ENCODE measurements around the gene ALDH1A2.
"Not testable (repeated sequence)": the region's sequence is repeated elsewhere in the genome, so short reads cannot be mapped to it uniquely, and the experiment has no call there.

The ALDH1A2 gene

DNA sequence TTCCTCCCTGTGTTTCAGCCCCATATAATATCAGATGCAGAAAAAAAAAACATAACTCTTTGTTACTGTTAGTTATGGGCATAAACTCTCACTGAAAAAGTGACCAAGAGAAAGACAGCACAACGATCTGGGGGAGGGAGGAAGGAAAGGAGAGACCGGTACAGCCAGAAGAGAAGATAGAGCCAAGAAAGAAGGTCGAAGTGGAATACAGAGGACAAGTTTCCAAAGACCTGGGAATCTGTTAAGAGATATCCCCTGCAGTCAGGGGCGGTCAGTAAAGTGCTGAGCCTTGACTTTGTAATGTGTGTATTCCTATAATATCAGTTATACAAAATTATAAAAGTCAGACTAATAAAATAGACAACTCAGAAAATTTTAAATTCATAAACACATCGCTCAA, 3.3 kb downstream of the ALDH1A2 start:
- peaks cover 68% of the 10 kb centered on the region for H3K27me3 Mint-ChIP-seq (ENCODE audit: low read depth)
- DNase-seq (ENCODE audit: low spot score), result no peak
- H3K9me3 Mint-ChIP-seq, result no peaks in the 10 kb centered on the region
- no peaks in the 10 kb centered on the region for H3K36me3 Mint-ChIP-seq (ENCODE audit: low read depth)
- H3K4me1 Mint-ChIP-seq (ENCODE audit: low read depth), result peaks cover 3% of the 10 kb centered on the region
- no peak overlapping the region for H3K27ac Mint-ChIP-seq
- no peak overlapping the region for H3K4me3 Mint-ChIP-seq

DNA sequence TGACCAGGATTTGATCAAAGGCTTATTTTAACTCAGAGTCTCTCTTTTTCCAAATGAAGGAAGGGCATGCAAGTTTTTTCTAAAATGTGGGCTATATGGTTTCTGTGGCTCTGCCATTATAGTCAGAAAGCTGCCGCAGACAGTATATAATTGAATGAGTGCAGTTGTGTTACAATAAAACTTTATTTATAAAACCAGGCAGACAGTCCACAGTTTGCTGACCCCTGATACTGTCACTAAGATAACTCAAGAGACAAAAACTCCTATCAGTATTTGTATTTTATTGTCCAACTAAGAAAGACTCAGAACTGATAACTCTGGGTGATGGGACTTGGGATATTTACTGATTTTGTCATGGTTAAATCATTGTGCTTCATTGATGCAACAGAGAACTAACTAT, 4.9 kb downstream of the ALDH1A2 start:
- Mint-ChIP-seq H3K4me3 (no peak overlapping the region), H3K9me3 (no peaks in the 10 kb centered on the region), H3K36me3 (ENCODE audit: low read depth) (no peaks in the 10 kb centered on the region), H3K27ac (no peak overlapping the region), H3K4me1 (ENCODE audit: low read depth) (no peaks in the 10 kb centered on the region), H3K27me3 (ENCODE audit: low read depth) (peaks cover 74% of the 10 kb centered on the region)
- DNase-seq (ENCODE audit: low spot score), result no peak

DNA sequence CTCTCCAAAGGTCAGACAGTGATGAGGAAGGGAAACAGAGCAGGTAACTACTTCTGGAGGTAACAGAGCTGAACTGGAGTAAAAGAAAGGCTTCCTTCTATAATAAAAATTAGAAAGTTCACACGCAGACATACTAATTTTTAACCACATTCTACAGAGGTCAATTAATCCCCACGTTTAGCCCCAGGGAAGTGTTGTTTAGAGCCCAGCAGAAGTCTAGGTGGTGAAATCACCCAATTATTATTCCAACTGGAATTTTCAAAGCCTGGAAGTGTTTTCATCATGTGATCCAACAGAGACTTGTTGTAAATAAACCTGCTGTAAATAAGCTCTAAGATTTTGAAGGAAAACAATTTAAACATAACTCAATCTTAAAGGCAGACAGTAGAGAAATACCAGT, 6.8 kb downstream of the ALDH1A2 start:
- DNase-seq (ENCODE audit: low spot score), result no peak
- Mint-ChIP-seq H3K27ac (no peak overlapping the region), H3K9me3 (no peaks in the 10 kb centered on the region), H3K36me3 (ENCODE audit: low read depth) (no peaks in the 10 kb centered on the region), H3K4me1 (ENCODE audit: low read depth) (no peaks in the 10 kb centered on the region), H3K27me3 (ENCODE audit: low read depth) (peaks cover 71% of the 10 kb centered on the region), H3K4me3 (no peak overlapping the region)

DNA sequence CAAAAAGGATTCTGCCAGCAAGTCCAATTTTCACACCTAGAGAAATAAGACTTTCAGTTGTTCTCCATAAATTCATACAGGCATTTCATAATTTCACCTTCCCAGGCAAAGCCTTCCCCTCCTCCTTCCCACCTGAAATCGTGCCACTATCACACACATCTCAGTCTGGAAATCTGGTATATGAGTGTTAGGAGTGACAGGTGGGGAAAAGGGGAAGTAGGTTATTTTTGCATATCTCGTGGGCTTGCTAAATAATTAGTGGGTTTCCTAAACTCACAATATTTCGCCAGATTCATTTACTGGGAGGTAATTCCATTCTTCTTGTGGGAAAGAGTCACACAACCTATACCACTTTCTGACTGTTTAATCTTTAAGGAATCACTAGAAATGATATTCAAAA, 7.4 kb downstream of the ALDH1A2 start:
- Mint-ChIP-seq H3K27me3 (ENCODE audit: low read depth) (peaks cover 69% of the 10 kb centered on the region), H3K36me3 (ENCODE audit: low read depth) (no peaks in the 10 kb centered on the region), H3K4me1 (ENCODE audit: low read depth) (no peaks in the 10 kb centered on the region), H3K27ac (no peak overlapping the region), H3K9me3 (no peaks in the 10 kb centered on the region), H3K4me3 (no peak overlapping the region)
- no peak for DNase-seq (ENCODE audit: low spot score)

DNA sequence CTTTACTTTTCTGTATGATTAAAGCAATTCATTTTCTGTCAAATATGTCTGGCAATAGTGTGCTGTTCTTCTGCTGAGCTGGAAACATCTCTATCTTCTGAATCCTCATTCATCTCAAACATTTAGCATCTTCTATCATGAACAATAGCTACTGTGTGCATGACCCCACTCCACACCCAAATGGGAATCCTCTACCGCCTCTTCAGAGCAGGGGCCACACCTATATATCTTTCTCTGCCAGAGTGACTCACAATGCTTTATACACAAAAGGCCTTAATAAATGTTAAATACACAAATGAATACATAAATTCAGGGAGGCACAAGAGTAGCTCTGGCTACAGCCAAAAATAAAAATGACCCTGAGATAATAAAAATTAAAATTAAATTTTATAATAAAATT, 8.0 kb downstream of the ALDH1A2 start:
- H3K27ac Mint-ChIP-seq, result no peak overlapping the region
- DNase-seq (ENCODE audit: low spot score), result no peak
- no peaks in the 10 kb centered on the region for H3K9me3 Mint-ChIP-seq
- no peaks in the 10 kb centered on the region for H3K36me3 Mint-ChIP-seq (ENCODE audit: low read depth)
- no peaks in the 10 kb centered on the region for H3K4me1 Mint-ChIP-seq (ENCODE audit: low read depth)
- H3K27me3 Mint-ChIP-seq (ENCODE audit: low read depth), result peaks cover 64% of the 10 kb centered on the region
- H3K4me3 Mint-ChIP-seq, result no peak overlapping the region

DNA sequence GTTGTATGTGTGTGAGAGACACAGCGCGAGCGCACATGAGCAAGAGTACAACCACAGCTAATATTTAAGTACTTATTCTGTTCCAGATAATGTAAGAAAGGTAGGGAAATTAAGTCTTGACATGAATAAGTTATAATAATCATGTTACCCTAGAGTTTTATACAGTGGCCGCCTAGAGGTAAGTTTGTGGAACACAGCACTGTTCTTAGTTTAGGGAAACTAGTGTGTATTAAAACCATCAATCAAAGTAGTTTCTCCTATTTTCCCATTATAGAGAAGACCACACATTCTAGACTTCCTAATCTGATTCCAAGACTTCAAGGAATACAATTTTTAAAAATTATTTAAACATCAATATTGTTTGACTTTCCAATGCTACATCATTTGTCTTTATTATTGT, 9.5 kb downstream of the ALDH1A2 start:
- Mint-ChIP-seq H3K4me3 (no peak overlapping the region), H3K27me3 (ENCODE audit: low read depth) (peaks cover 51% of the 10 kb centered on the region), H3K36me3 (ENCODE audit: low read depth) (no peaks in the 10 kb centered on the region), H3K9me3 (no peaks in the 10 kb centered on the region), H3K4me1 (ENCODE audit: low read depth) (no peaks in the 10 kb centered on the region), H3K27ac (no peak overlapping the region)
- no peak for DNase-seq (ENCODE audit: low spot score)

DNA sequence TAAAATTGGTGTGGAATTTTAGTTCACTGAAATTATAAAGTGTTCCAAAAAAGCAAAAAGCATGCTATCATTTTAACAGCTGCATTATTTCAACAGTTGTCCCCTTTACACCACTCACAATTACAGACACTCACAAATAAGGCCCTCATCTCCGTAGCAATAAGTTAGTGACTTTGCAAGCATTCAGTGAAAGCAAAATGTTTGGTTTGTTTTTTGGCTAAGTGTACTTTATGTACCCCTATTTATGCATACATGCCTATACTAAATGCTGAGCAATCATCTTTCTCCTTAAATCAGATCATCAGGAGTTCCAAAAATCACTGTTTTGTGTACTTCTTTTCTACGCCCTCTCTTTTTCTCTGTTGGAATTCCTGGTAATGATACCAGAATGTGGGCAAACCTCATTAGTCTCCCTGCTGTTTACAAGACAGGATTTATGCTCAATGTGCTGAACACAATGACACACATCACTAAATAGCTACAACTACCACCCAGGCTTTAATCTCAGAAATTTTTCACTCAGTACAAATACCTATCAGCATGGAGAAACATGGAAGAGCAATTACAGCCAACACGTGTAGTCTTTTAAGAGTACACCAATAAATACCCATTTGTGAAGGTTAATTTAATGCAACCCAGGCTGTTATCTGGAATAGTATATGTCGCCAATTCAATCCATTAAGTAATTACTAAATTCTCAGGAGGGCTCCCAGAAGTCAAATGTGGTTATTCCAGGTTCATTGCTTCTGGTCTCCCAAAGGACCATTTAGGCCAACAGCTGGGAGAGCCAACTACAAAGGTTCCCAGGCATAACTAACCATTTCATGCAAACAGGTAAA, 12.0 kb downstream of the ALDH1A2 start:
- Mint-ChIP-seq H3K27me3 (ENCODE audit: low read depth) (peaks cover 57% of the 10 kb centered on the region), H3K9me3 (no peaks in the 10 kb centered on the region), H3K27ac (no peak overlapping the region), H3K36me3 (ENCODE audit: low read depth) (no peaks in the 10 kb centered on the region), H3K4me3 (no peak overlapping the region), H3K4me1 (ENCODE audit: low read depth) (no peaks in the 10 kb centered on the region)
- no peak for DNase-seq (ENCODE audit: low spot score)

DNA sequence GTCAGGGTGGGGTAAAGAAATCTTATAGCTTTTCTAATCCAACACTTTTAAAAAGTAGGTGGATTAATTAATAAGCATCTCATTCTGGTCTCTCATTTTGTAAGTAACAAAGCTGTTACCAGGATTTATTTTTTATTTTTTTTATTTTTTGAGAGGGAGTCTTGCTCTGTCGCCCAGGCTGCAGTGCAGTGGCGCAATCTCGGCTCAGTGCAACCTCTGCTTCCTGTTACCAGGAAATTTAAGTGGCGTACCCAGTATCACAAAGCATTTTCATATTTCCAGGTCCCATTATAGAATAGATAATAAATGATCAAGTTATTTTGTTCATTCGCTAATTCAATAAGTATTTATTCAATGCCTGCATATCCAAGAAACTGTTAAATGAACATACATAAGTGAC, 13.2 kb downstream of the ALDH1A2 start:
- Mint-ChIP-seq H3K4me3 (no peak overlapping the region), H3K36me3 (ENCODE audit: low read depth) (no peaks in the 10 kb centered on the region), H3K27ac (no peak overlapping the region), H3K27me3 (ENCODE audit: low read depth) (peaks cover 53% of the 10 kb centered on the region), H3K9me3 (no peaks in the 10 kb centered on the region), H3K4me1 (ENCODE audit: low read depth) (no peaks in the 10 kb centered on the region)
- no peak for DNase-seq (ENCODE audit: low spot score)

DNA sequence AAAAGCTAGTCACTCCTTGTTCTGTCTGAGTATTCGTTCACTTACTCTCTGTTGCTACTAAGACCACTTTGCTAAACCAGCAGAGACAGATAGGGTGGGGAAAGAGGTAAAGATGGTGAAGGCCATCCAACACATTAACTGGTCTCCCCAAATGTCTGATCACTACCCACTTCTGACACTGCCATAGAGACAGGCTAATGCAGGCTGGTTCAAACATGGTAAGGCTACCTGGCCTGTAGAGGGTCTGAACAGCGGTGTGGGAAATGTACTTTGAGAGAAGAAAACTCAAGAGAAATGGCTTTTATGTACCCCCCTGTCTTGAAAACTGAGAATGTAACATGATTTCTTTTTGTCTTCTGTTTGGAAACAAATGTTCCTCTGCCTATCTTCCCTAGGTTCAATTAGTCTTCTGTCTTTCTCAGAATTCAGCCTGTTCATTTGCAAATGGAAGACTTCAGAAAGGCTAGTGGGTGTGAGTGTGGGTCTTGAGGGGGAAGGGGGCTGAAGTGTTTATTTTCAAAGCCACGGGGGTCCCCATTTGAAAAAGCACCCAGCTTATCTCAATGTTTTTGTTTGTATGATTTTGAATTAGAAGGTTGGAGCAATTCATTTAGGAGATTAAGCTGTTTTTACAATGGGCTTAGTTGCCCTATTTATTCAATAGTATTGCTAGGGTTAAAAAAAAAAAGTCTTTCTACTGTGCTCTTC, 15.8 kb downstream of the ALDH1A2 start:
- no peaks in the 10 kb centered on the region for H3K4me1 Mint-ChIP-seq (ENCODE audit: low read depth)
- H3K27me3 Mint-ChIP-seq (ENCODE audit: low read depth), result peaks cover 41% of the 10 kb centered on the region
- H3K36me3 Mint-ChIP-seq (ENCODE audit: low read depth), result no peaks in the 10 kb centered on the region
- DNase-seq (ENCODE audit: low spot score), result no peak
- H3K27ac Mint-ChIP-seq, result no peak overlapping the region
- H3K4me3 Mint-ChIP-seq, result no peak overlapping the region
- H3K9me3 Mint-ChIP-seq, result no peaks in the 10 kb centered on the region

DNA sequence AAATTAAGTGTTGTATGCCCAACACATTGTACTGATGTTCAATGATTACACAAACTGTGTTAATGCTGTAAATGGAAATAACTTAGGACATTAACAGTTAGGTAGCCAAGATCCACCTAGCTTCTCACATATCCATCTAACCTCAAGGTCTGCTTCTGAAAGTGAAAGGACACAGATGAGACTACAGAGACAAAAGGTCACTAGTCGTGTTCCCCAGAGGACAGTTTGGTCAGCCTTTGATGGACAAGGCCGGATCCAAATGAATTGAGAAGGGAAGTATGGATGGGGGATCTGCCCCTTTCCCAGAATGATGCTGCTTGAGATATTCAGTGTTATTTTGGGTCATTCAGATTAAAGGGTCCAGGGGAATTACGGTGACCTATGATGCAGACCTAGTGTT, 17.2 kb downstream of the ALDH1A2 start:
- Mint-ChIP-seq H3K9me3 (no peaks in the 10 kb centered on the region), H3K27ac (no peak overlapping the region), H3K4me1 (ENCODE audit: low read depth) (no peaks in the 10 kb centered on the region), H3K36me3 (ENCODE audit: low read depth) (no peaks in the 10 kb centered on the region), H3K27me3 (ENCODE audit: low read depth) (peaks cover 34% of the 10 kb centered on the region), H3K4me3 (no peak overlapping the region)
- DNase-seq (ENCODE audit: low spot score), result no peak

DNA sequence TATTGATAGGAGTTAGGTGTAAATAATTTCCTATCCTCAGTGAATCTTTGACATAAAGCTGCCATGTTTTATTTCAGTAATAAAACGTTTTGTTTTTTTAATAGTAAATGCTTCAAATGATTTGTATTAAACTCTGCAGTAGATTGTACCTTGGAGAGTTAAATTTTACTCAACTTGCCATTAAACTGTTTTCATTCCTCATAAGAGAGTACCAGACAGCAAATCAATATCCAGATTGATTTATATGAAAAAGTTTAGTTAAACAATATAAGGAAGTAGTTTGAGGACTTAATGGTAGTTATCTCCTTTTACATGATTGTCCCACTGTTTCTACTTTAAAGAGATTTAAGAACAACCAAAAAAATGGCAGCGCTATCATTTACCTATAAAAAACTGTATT, 18.4 kb downstream of the ALDH1A2 start:
- Mint-ChIP-seq H3K27me3 (ENCODE audit: low read depth) (peaks cover 37% of the 10 kb centered on the region), H3K4me3 (no peak overlapping the region), H3K36me3 (ENCODE audit: low read depth) (no peaks in the 10 kb centered on the region), H3K4me1 (ENCODE audit: low read depth) (no peaks in the 10 kb centered on the region), H3K9me3 (no peaks in the 10 kb centered on the region), H3K27ac (no peak overlapping the region)
- no peak for DNase-seq (ENCODE audit: low spot score)

DNA sequence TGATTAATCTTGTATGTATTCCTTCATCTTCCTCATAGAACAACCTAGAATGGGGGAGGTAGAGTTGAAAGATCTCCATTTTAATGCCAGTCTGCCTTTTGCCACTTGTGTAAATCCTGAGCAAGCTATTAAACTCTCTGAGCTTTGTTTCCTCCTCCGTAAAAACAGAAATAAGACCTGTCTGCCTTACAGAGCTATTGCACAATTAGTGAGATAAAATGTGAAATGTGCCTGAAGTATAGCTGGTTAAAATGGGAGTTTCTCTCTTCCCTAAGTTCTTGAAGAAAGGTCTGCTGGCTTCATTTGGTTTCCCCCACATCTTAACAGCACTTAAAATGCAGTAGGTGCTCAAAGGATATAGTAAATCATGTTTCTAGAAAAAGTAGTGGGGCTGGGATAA, 19.0 kb downstream of the ALDH1A2 start:
- Mint-ChIP-seq H3K4me3 (no peak overlapping the region), H3K9me3 (no peaks in the 10 kb centered on the region)

DNA sequence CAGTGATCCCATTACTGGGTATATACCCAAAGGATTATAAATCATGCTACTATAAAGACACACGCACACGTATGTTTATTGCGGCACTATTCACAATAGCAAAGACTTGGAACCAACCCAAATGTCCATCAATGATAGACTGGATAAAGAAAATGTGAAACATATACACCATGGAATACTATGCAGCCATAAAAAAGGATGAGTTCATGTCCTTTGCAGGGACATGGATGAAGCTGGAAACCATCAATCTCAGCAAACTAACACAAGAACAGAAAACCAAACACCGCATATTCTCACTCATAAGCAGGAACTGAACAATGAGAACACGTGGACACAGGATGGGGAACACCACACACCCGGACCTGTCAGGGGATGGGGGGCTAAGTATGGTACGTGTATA, 20.1 kb downstream of the ALDH1A2 start:
- not testable (repeated sequence) for H3K4me3 Mint-ChIP-seq; DNase-seq (ENCODE audit: low spot score); H3K27ac Mint-ChIP-seq; H3K36me3 Mint-ChIP-seq (ENCODE audit: low read depth); H3K4me1 Mint-ChIP-seq (ENCODE audit: low read depth); H3K9me3 Mint-ChIP-seq
- H3K27me3 Mint-ChIP-seq (ENCODE audit: low read depth), result peaks cover 34% of the 10 kb centered on the region

More for the DNA sequence above, 19.0 kb downstream of the ALDH1A2 start:
- H3K27ac Mint-ChIP-seq, result no peak overlapping the region
- no peaks in the 10 kb centered on the region for H3K4me1 Mint-ChIP-seq (ENCODE audit: low read depth)
- peaks cover 37% of the 10 kb centered on the region for H3K27me3 Mint-ChIP-seq (ENCODE audit: low read depth)
- DNase-seq (ENCODE audit: low spot score), result no peak
- no peaks in the 10 kb centered on the region for H3K36me3 Mint-ChIP-seq (ENCODE audit: low read depth)

DNA sequence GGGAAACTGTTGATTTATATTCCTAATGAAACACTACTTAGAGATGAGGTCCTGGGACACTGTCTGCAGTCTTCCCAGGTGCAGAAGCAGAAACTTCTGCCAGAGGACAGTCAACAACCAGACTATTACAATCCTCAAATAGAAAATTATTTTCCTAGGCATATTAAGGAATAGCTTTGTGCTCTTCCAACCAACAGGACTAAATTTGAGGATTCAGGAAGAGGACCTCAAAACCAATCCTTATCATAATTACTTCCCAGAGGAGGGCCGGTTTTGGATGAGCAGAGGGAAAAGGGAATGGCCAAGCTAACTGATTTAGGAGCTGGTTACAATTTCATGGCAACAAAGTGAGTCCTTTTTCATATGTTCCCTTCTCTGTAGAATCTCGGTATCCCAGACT, 21.0 kb downstream of the ALDH1A2 start:
- no peaks in the 10 kb centered on the region for H3K9me3 Mint-ChIP-seq
- no peak for DNase-seq (ENCODE audit: low spot score)
- H3K4me1 Mint-ChIP-seq (ENCODE audit: low read depth), result no peaks in the 10 kb centered on the region
- H3K27ac Mint-ChIP-seq, result no peak overlapping the region
- peaks cover 29% of the 10 kb centered on the region for H3K27me3 Mint-ChIP-seq (ENCODE audit: low read depth)
- no peak overlapping the region for H3K4me3 Mint-ChIP-seq
- no peaks in the 10 kb centered on the region for H3K36me3 Mint-ChIP-seq (ENCODE audit: low read depth)
